Measurements from ENCODE around the gene MARCHF6. TPM values are rescaled to one million over a fixed set of nuclear protein-coding genes. Genes with fewer than 3 reads are reported as not detected.
"Not testable (repeated sequence)": the region's sequence is repeated elsewhere in the genome, so short reads cannot be mapped to it uniquely, and the experiment has no call there.

Gene MARCHF6
- 229 TPM for total RNA-seq

DNA sequence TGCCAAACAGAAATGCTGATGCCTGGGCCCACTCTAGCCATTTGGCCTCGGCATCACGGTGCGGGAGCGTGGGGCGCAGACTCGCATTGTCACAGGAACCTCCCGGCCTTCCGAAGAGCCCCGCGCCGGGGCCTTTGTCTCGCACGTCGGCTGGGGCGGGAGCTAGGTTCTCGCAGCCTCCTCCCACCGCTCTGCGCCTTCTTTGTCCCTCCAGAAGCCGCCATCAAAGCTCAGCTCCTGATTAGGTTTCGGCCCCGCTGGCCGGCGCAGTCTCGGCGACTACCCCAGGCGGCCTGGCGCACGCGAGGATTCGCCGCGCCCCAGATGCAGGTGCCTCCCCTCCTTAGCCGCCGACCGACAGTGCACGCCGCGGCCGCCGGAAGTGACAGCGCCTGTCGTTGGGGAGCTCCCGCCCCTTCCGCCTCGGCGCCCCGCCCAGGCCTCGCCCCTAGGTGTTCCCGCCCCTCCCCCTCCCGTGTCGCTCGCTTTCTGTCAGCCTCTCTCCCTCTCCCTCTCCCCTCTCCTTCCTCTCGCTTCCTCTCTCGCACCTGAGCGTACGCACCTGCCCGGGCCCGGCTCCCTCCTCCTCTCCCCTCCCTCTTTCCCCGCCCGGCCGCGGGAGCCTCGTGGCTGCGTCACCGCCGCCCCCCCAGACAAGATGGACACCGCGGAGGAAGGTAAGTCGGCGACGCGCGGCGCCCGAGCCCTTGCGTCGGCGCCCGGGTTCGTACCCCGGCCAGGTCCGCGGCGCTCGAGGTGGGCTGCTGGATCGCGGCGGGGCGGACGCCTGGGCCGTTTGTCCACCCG is at the start of gene MARCHF6:
Gene MARCHF6, plus strand, starts transcription at position 455 of the 807 bp plus-strand sequence. Its CDS starts 204 bp downstream, at position 659.
- no peak for FAIRE-seq
- DNase-seq (ENCODE audit: low spot score in 2 of 2) = peak; percentile 90 to 91

DNA sequence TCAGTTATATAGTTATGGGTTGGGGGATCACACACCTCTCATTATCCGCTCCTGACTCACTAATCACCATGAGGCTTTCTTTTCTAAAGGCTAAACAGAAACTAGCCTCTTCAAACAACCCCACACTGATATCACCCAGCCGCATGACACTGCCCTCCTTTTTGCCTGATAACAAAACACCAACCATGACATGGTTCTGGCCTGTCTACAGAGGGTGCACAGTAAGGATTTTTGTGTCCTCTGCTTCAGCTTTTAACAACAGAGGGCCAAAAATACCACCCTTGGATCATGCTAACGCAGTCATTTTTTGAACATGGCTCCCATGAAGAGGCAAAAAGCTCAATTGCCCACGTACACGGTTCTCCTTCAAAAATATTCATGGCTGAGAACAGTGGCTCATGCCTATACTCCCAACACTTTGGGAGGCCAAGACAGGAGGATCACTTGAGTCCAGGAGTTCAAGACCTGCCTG is 49.8 kb upstream of the MARCHF6 start:
- DNase-seq (ENCODE audit: low spot score in 2 of 2) (no peak), FAIRE-seq (no peak)

DNA sequence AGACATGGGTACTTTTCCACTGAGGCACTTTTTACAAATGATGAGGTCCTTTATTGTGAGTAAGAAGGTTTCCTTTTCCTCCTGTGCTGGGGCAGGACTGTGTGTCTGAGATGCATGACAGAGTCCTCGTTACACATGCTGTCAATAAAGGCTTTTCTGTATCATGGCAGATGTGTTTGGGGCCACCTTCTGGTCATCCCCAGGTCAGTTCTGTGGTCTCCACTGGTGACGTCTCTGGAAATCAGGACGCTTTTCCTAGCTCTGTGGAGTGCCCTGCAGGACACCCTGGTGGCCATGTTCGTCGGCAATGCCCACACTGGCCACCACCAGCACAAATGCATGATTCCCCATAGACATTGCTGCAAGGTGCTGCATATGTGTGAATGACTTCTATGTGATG is 48.6 kb upstream of the MARCHF6 start:
- DNase-seq (ENCODE audit: low spot score in 2 of 2) = no peak
- FAIRE-seq = no peak

DNA sequence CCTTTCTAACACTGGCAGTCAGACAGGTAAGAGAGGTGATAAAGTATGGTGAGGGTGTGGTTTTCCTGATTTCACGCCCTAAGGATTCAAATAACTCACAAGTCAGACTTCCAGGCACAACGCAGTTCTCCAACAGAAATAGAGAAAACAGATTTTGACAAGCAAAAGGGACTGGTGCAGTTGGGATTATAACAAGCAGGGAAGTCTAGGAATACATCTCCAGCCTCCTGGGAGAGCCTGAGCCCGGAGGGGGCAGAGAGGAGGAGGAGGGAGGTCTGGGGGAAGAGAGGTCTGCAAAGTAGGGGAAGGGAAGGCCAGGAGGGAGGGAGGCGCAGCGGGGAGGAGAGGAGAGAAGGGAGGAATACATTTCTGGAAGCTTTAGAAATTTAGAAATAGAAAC is 47.4 kb upstream of the MARCHF6 start:
- DNase-seq (ENCODE audit: low spot score in 2 of 2) (no peak), FAIRE-seq (no peak)

- DNase-seq (ENCODE audit: low spot score in 2 of 2) (no peak), FAIRE-seq (no peak)
Measured at GRCh38 chr5:10306806-10307205, 46.7 kb upstream of the MARCHF6 start.

GRCh38 chr5:10307206-10308148 is 46.0 kb upstream of the MARCHF6 start, which contains the start of gene CMBL:
CMBL (minus strand) TSS chr5:10307902; CDS start chr5:10290762, 17,140 bp downstream.
- FAIRE-seq = no peak
- DNase-seq (ENCODE audit: low spot score in 2 of 2) = peak in 1 of 2 donors; percentile 58

DNA sequence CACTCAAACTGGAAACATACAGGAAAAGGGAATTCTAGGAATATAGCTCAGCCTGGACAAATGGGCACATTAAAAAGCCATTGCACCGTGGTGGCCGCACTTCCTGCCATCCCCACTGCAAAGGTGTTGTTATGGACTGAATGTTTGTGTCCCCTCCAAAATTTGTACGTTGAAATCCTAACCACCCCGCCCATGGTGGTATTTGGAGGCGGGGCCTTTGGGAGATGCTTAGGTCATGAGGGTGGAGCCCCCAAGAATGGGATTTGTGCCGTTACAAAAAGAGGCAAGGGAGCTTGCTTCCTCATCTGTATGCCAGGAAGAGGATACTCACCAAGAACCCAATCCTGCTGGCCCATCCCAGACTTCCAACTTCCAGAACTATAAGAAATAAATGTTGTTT is 44.7 kb upstream of the MARCHF6 start:
- FAIRE-seq = no peak
- no peak for DNase-seq (ENCODE audit: low spot score in 2 of 2)

DNA sequence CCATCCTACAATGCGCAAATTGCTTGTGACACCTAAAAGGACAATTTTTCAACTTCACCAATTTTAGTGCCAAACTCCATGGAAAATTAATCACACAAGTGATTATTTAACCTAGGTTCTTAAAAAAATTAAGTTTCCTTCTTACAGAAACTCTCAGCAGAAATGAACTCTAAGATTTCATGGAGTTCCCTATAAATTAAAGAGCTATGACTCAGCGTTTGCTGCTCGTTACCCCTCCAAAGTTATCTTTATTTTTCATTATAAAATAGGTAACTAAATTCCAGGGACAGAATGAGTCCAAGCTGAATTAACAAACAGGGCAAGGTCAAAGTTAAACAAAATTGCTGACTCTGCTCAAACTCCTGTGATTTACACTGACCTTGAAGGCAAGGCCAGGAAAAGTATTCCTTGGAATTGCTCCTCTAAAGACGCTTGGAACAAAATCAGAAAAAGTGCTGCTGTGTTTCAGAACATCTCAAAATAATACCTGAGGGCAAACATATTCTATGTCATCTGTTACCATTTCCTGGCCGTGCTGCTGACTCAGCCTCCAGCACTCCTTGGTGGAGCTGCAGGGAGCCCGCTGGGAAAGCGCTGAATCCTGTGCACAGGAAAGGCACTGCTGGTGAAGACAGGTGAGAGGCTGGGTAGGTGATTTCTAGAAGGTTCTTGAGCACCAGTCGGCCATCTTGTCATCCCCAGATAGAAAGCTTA is 43.3 kb upstream of the MARCHF6 start:
- no peak for DNase-seq (ENCODE audit: low spot score in 2 of 2)
- no peak for FAIRE-seq

DNA sequence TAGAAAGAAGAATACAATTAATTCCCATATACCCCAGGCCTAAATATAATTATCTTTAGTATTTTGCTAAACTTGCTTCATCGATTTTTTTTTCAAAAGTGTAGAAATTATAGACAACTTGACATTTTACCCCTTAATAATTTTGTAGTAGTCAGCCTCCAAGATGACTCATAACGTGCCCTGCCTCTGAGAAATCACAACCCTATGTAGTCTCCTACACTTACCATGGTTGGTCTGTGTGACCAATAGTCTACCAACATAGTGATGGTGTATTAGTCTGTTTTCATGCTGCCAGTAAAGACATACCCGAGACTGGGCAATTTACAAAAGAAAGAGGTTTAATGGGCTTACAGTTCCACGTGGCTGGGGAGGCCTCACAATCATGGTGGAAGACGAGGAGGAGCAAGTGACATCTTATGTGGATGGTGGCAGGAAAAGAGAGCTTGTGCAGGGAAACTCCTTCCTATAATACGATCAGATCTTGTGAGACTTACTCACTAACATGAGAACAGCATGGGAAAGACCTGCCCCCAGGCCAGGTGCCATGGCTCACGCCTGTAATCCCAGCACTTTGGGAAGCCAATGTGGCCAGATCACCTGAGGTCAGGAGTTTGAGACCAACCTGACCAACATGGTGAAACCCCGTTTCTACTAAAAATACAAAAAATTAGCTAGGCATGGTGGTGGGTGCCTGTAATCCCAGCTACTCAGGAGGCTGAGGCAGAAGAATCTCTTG is 42.5 kb upstream of the MARCHF6 start:
- DNase-seq (ENCODE audit: low spot score in 2 of 2); FAIRE-seq: not testable (repeated sequence)

DNA sequence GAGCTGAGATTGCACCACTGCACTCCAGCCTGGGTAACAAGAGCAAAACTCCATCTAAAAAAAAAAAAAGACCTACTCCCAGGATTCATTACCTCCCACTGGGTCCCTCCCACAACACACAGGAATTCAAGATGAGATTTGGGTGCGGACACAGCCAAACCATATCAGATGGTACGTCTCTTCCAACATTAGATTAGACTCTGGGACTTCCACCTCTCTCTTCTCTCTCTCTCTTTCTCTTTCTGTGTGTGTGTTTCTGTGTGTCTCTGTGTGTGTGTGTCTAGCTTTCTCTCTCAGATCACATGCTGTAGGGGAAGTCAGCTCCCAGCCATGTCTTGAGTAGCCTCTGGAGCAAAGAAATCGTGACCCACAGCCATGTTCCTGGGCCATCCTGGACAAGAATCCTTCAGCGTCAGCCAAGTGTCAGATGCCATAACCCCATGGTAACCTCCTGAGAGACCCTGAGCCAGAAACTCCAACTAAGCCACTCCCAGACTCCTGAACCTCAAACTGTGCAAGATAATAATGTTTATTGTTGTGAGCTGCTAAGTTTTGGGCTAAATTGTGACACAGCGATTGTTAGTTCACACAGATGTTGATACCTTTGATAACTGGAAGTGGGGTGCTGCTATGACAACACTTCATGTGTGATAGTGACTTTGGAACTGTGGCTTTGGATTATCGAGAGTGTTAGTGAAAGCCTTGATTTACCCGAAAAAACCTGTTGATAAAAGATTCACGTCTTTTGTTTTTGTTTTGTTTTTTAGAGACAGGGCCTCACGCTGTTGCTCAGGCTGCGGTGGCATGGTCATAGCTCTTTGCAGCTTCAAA is 41.7 kb upstream of the MARCHF6 start:
- DNase-seq (ENCODE audit: low spot score in 2 of 2) (no peak), FAIRE-seq (no peak)

- FAIRE-seq = no peak
Measured at GRCh38 chr5:10315201-10315600, 38.3 kb upstream of the MARCHF6 start.

GRCh38 chr5:10315824-10316509 is 37.5 kb upstream of the MARCHF6 start:
- DNase-seq (ENCODE audit: low spot score in 2 of 2) = no peak
- no peak for FAIRE-seq

More at GRCh38 chr5:10315201-10315600, 38.3 kb upstream of the MARCHF6 start:
- no peak for DNase-seq (ENCODE audit: low spot score in 2 of 2)

GRCh38 chr5:10317825-10318682 is 35.4 kb upstream of the MARCHF6 start:
- FAIRE-seq (no peak), DNase-seq (ENCODE audit: low spot score in 2 of 2) (no peak)

DNA sequence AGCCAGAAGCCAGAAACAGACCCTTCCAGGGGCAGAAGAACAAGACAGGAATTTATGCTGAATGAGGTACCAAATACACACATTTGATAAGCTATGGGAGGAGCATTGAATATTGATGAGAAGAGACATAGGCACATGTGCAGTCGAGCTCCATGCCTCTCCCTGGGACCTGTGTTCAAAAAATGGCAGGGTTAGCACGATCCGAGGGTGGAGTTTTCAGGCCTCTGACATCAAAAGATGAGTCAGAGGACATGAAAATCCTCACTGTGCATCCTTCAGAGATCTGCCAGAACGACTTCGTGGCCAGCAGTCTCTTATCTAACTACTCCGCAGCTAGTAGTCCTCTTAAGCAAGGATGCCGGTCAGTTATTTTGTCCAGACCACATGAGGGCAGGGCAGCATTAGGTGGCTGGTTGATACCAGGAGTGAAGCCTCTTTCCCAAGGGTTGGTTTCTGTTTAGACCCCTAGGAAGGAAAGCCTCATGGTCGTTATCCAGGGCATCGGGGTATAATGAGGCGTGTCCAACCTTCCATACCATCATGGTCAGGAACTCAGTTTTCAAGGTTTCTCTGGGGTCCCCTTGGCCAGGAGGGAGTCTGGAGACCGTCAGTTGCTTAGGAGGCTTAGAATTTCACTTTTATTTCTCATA is 34.2 kb upstream of the MARCHF6 start:
- DNase-seq (ENCODE audit: low spot score in 2 of 2) (no peak), FAIRE-seq (no peak)

- DNase-seq (ENCODE audit: low spot score in 2 of 2) (no peak), FAIRE-seq (no peak)
Measured at GRCh38 chr5:10320793-10321192, 32.7 kb upstream of the MARCHF6 start.

DNA sequence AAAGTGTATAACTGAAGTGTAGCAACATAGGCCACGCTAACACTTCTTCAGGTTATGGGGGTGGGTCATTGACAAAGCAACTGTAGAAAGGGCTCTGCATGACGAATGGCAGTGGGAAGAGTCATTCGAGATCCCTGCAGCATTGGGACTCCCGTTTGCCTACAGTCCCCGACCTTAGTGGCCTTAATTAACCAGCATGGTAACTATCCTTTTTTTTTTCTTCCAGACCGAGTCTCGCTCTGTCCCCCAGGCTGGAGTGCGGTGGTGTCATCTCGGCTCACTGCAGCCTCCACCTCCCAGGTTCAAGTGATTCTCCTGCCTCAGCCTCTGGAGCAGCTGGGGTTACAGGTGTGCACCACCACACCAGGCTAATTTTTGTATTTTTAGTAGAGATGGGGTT is 31.6 kb upstream of the MARCHF6 start:
- FAIRE-seq (no peak), DNase-seq (ENCODE audit: low spot score in 2 of 2) (no peak)
